SK-N-SH treated with all-trans-retinoic acid at 6 μM for 48 hours (cell line): ENCODE data around the gene LELP1.

ENCODE experiments used
- ATAC-seq: fragments of 200-7000 bp; cut with Tn5 transposase; 3 replicates; pipeline ENCODE4 v1.9.1; 2020; ENCODE audit warnings: mild to moderate bottlenecking, moderate library complexity
- BACH2 ChIP-seq: fragments of 250-450 bp; sonication (Bioruptor Pico); IDR thresholded peaks from 2 replicates; pipeline ENCODE4 v1.9.0; 2021; ENCODE audit warnings: mild to moderate bottlenecking, borderline replicate concordance
- ESRRG ChIP-seq: fragments of 250-450 bp; sonication (Bioruptor Pico); IDR thresholded peaks from 2 replicates; pipeline ENCODE4 v1.6.1; 2021; ENCODE audit warnings: mild to moderate bottlenecking
- ISL1 ChIP-seq: fragments of 250-450 bp; sonication (Bioruptor Pico); IDR thresholded peaks from 2 replicates; pipeline ENCODE4 v2.1.2; 2022; ENCODE audit warnings: mild to moderate bottlenecking, moderate library complexity
- OSR1 ChIP-seq: fragments of 250-450 bp; sonication (Bioruptor Pico); IDR thresholded peaks from 2 replicates; pipeline ENCODE4 v1.8.0; 2022; ENCODE audit warnings: moderate library complexity, mild to moderate bottlenecking, inconsistent platforms
- POU6F1 ChIP-seq: fragments of 250-450 bp; sonication (Bioruptor Pico); IDR thresholded peaks from 2 replicates; pipeline ENCODE4 v1.8.0; 2021; ENCODE audit warnings: low read depth, mild to moderate bottlenecking, moderate library complexity, borderline replicate concordance
- PPARA ChIP-seq: fragments of 250-450 bp; sonication (Bioruptor Pico); IDR thresholded peaks from 2 replicates; pipeline ENCODE4 v1.5.0; 2020; ENCODE audit warnings: mild to moderate bottlenecking, borderline replicate concordance
- RARB ChIP-seq: fragments of 250-450 bp; sonication (Bioruptor Pico); IDR thresholded peaks from 2 replicates; pipeline ENCODE4 v1.8.0; 2021; ENCODE audit warnings: mild to moderate bottlenecking, moderate library complexity
- SNAI2 ChIP-seq: fragments of 250-450 bp; sonication (Bioruptor Pico); IDR thresholded peaks from 2 replicates; pipeline ENCODE4 v1.5.0; 2020; ENCODE audit warnings: mild to moderate bottlenecking, moderate library complexity
- TCF4 ChIP-seq: fragments of 250-450 bp; sonication (Bioruptor Pico); IDR thresholded peaks from 2 replicates; pipeline ENCODE4 v1.8.0; 2021; ENCODE audit warnings: mild to moderate bottlenecking, moderate library complexity, borderline replicate concordance
- TOX ChIP-seq: fragments of 250-450 bp; sonication (Bioruptor Pico); IDR thresholded peaks from 2 replicates; pipeline ENCODE4 v1.8.0; 2021; ENCODE audit warnings: mild to moderate bottlenecking, moderate library complexity, borderline replicate concordance
- ZC3H10 ChIP-seq: fragments of 250-450 bp; sonication (Bioruptor Pico); IDR thresholded peaks from 2 replicates; pipeline ENCODE4 v1.5.1; 2021; ENCODE audit warnings: mild to moderate bottlenecking, moderate library complexity
- ZFP3 ChIP-seq: fragments of 250-450 bp; sonication (Bioruptor Pico); IDR thresholded peaks from 2 replicates; pipeline ENCODE4 v1.5.0; 2020; ENCODE audit warnings: mild to moderate bottlenecking, moderate library complexity
- ZNF565 ChIP-seq: fragments of 450-650 bp; formaldehyde crosslinking; conservative IDR thresholded peaks from 2 replicates; pipeline ENCODE4 v1.5.0; 2020; ENCODE audit warnings: low read depth, mild to moderate bottlenecking, moderate library complexity
- ZNF70 ChIP-seq: fragments of 450-650 bp; formaldehyde crosslinking; IDR thresholded peaks from 2 replicates; pipeline ENCODE4 v1.5.0; 2020; ENCODE audit warnings: mild to moderate bottlenecking, moderate library complexity
- ZNF8 ChIP-seq: fragments of 450-650 bp; formaldehyde crosslinking; IDR thresholded peaks from 2 replicates; pipeline ENCODE4 v1.5.0; 2020; ENCODE audit warnings: mild to moderate bottlenecking, moderate library complexity
- TF ChIP-seq, protein P1 (sequence below): fragments of 250-450 bp; sonication (Bioruptor Pico); IDR thresholded peaks from 2 replicates; pipeline ENCODE4 v1.8.0; 2020; ENCODE audit warnings: mild to moderate bottlenecking, moderate library complexity, borderline replicate concordance
- TF ChIP-seq, protein P2 (sequence below): fragments of 250-450 bp; sonication (Bioruptor Pico); IDR thresholded peaks from 2 replicates; pipeline ENCODE4 v1.5.0; 2020; ENCODE audit warnings: mild to moderate bottlenecking, moderate library complexity
- TF ChIP-seq, protein P3 (sequence below): fragments of 250-450 bp; sonication (Bioruptor Pico); IDR thresholded peaks from 2 replicates; pipeline ENCODE4 v1.5.1; 2020; ENCODE audit warnings: low read depth, mild to moderate bottlenecking, moderate library complexity
- TF ChIP-seq, protein P4 (sequence below): fragments of 250-450 bp; sonication (Bioruptor Pico); IDR thresholded peaks from 2 replicates; pipeline ENCODE4 v1.5.1; 2021; ENCODE audit warnings: mild to moderate bottlenecking, moderate library complexity

Gene LELP1

DNA sequence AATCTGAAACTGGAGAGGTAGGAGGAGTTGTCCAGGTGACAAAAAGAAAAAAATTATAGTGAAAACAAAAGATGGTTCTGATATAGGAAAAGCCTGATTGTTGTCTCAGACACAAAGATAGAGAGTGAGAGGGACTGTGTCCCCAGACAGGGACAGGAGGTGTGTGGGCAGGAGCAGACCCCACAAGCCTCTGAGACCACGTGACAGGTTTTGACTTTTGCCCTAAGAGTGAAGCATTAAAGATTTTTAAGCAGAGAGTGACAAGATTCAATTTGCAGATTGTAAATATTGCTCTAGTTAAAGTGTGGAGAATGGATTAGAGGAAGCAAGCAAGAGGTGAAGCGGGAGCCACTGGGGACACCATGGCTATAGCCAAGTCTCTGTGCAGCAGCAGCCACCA lies 24.6 kb downstream of the LELP1 start:
- ATAC-seq: no peak

GRCh38 chr1:153228491-153228890 lies 25.3 kb downstream of the LELP1 start:
- TF ChIP-seq POU6F1 (CRISPR knock-in tag) (no peak), ZNF8 (CRISPR knock-in tag) (no peak), ISL1 (CRISPR knock-in tag) (no peak), ZNF565 (CRISPR knock-in tag) (no peak), ESRRG (CRISPR knock-in tag) (no peak), BACH2 (CRISPR knock-in tag) (no peak), ZNF70 (CRISPR knock-in tag) (no peak), ZC3H10 (CRISPR knock-in tag) (no peak), PPARA (CRISPR knock-in tag) (no peak), OSR1 (CRISPR knock-in tag) (no peak), SNAI2 (CRISPR knock-in tag) (no peak), TCF4 (no peak), TOX (CRISPR knock-in tag) (no peak), RARB (no peak), ZFP3 (CRISPR knock-in tag) (no peak)
- TF ChIP-seq, protein P1, sequence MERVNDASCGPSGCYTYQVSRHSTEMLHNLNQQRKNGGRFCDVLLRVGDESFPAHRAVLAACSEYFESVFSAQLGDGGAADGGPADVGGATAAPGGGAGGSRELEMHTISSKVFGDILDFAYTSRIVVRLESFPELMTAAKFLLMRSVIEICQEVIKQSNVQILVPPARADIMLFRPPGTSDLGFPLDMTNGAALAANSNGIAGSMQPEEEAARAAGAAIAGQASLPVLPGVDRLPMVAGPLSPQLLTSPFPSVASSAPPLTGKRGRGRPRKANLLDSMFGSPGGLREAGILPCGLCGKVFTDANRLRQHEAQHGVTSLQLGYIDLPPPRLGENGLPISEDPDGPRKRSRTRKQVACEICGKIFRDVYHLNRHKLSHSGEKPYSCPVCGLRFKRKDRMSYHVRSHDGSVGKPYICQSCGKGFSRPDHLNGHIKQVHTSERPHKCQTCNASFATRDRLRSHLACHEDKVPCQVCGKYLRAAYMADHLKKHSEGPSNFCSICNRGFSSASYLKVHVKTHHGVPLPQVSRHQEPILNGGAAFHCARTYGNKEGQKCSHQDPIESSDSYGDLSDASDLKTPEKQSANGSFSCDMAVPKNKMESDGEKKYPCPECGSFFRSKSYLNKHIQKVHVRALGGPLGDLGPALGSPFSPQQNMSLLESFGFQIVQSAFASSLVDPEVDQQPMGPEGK (CRISPR knock-in tag): no peak
- TF ChIP-seq, protein P2, sequence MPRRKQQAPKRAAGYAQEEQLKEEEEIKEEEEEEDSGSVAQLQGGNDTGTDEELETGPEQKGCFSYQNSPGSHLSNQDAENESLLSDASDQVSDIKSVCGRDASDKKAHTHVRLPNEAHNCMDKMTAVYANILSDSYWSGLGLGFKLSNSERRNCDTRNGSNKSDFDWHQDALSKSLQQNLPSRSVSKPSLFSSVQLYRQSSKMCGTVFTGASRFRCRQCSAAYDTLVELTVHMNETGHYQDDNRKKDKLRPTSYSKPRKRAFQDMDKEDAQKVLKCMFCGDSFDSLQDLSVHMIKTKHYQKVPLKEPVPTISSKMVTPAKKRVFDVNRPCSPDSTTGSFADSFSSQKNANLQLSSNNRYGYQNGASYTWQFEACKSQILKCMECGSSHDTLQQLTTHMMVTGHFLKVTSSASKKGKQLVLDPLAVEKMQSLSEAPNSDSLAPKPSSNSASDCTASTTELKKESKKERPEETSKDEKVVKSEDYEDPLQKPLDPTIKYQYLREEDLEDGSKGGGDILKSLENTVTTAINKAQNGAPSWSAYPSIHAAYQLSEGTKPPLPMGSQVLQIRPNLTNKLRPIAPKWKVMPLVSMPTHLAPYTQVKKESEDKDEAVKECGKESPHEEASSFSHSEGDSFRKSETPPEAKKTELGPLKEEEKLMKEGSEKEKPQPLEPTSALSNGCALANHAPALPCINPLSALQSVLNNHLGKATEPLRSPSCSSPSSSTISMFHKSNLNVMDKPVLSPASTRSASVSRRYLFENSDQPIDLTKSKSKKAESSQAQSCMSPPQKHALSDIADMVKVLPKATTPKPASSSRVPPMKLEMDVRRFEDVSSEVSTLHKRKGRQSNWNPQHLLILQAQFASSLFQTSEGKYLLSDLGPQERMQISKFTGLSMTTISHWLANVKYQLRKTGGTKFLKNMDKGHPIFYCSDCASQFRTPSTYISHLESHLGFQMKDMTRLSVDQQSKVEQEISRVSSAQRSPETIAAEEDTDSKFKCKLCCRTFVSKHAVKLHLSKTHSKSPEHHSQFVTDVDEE (CRISPR knock-in tag): no peak
- TF ChIP-seq, protein P3, sequence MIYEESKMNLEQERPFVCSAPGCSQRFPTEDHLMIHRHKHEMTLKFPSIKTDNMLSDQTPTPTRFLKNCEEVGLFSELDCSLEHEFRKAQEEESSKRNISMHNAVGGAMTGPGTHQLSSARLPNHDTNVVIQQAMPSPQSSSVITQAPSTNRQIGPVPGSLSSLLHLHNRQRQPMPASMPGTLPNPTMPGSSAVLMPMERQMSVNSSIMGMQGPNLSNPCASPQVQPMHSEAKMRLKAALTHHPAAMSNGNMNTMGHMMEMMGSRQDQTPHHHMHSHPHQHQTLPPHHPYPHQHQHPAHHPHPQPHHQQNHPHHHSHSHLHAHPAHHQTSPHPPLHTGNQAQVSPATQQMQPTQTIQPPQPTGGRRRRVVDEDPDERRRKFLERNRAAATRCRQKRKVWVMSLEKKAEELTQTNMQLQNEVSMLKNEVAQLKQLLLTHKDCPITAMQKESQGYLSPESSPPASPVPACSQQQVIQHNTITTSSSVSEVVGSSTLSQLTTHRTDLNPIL (CRISPR knock-in tag): no peak
- TF ChIP-seq, protein P4, sequence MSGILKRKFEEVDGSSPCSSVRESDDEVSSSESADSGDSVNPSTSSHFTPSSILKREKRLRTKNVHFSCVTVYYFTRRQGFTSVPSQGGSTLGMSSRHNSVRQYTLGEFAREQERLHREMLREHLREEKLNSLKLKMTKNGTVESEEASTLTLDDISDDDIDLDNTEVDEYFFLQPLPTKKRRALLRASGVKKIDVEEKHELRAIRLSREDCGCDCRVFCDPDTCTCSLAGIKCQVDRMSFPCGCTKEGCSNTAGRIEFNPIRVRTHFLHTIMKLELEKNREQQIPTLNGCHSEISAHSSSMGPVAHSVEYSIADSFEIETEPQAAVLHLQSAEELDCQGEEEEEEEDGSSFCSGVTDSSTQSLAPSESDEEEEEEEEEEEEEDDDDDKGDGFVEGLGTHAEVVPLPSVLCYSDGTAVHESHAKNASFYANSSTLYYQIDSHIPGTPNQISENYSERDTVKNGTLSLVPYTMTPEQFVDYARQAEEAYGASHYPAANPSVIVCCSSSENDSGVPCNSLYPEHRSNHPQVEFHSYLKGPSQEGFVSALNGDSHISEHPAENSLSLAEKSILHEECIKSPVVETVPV (CRISPR knock-in tag): no peak
- ATAC-seq: no peak

More for the DNA sequence above, 24.6 kb downstream of the LELP1 start:
- TF ChIP-seq ZFP3 (CRISPR knock-in tag): no peak
- TF ChIP-seq, protein P1 (CRISPR knock-in tag): no peak

DNA sequence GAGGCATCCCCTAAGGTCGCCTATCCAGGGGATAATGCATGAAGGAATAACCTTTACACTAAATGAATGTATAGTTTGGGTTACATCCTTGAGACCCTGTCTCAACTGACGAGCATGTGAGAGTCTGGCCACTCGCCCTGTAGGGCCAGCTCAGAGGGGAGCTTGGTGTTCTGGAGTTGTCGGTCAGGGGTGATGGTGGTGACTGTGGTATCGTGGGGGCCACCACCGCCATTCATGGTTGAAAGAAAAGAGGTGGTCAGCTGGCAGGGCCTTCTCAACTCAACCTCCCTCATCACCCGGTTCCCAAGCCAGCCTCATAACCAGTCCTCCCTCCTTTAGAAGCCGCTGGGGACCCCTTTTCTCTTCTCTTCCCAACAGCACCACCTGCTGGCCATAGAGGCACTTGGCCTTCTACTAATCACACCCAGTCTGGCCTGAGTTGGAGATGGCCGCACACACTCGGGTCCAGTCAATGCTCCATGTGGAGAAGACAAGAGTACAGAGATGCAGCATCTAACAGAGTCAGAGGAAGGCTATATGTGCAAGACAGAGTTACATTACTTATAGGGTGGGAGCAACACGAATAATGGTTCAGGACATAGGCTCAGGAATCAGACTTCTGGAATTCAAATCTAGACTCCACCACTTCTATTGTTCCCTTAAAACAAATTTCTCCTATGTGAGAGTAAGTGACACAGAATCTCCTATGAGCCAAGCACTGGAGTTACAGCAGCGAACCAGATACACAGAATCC lies 26.0 kb downstream of the LELP1 start:
- ATAC-seq: peak; percentile 95
